Psoas muscle (tissue), 8 donors: ENCODE data around the gene OR6F1. TPM values are rescaled to one million over a fixed set of nuclear protein-coding genes. Genes with fewer than 3 reads are reported as not detected.
"Not testable (repeated sequence)": the region's sequence is repeated elsewhere in the genome, so short reads cannot be mapped to it uniquely, and the experiment has no call there.

Experiments used
- ATAC-seq, 4 donors: fragments of 200-7000 bp; cut with Tn5 transposase; one replicate each; pipeline ENCODE4 v1.9.1; 2020; ENCODE audit warnings: moderate library complexity in 3 of 4, mild to moderate bottlenecking in 2 of 4
- DNase-seq, 2 donors: peaks; one replicate each; pipeline ENCODE4 v3.0.0-alpha.2; 2020
- H3K27ac ChIP-seq: fragments of 200-600 bp; one replicate; pipeline ENCODE4 v1.8.0; 2022
- H3K27me3 ChIP-seq, 3 donors: fragments of 200-600 bp in 1 of 3; one replicate each; pipeline versions ENCODE4 v1.6.1 to v1.8.0; 2013 to 2022; ENCODE audit warnings: low read length in 2 of 3, mild to moderate bottlenecking in 2 of 3, moderate library complexity in 1 of 3; ENCODE audit not compliant: insufficient read depth in 3 of 3
- H3K36me3 ChIP-seq, 2 donors: fragments of 200-600 bp in 1 of 2; one replicate each; pipeline versions ENCODE4 v1.6.1 to v1.8.0; 2013 to 2022; ENCODE audit warnings: low read depth in 1 of 2, mild to moderate bottlenecking in 1 of 2, moderate library complexity in 1 of 2; ENCODE audit not compliant: insufficient read depth in 1 of 2
- H3K4me1 ChIP-seq: fragments of 200-600 bp; one replicate; pipeline ENCODE4 v1.8.0; 2022
- H3K4me3 ChIP-seq: fragments of 200-600 bp; one replicate; pipeline ENCODE4 v1.8.0; 2022; ENCODE audit warnings: mild to moderate bottlenecking
- H3K9me3 ChIP-seq: fragments of 200-600 bp; one replicate; pipeline ENCODE4 v1.8.0; 2022
- WGBS, 3 donors: extraction: QIAGEN DNeasy Blood & Tissue Kit; methylation state at CpG; one replicate each; pipeline versions ENCODE4 v1.1.6 to v1.1.7; 2013; 5-methylcytosine and 5-hydroxymethylcytosine counted together
- intact Hi-C, 2 donors: fragments of 100-400 bp; cut with DNase I; formaldehyde crosslinking; loops; one replicate each; pipeline versions ENCODE4 v1.11.0 to v1.14.2; 2022
- polyA plus RNA-seq, 3 donors: library from polyadenylated mRNA; stranded (reverse); fragments of 200-250 nt; gene quantifications; one replicate each; pipeline ENCODE4 v1.2.3, GENCODE V29; 2013
- total RNA-seq, 4 donors: library from RNA; stranded (reverse); fragmentation: NEBNext Ultra II Directional in 2 of 4; extraction: Animal tissue kit (Norgen Biotek cat#: 25700) in 2 of 4; gene quantifications; one replicate each; pipeline versions ENCODE4 v1.2.1 to v1.2.4, GENCODE V29; 2021 to 2023
- TF ChIP-seq, protein P1 (sequence below): fragments of 200-600 bp; IDR thresholded peaks from one replicate; pipeline ENCODE4 v1.8.0; 2022; ENCODE audit warnings: antibody characterized with exemption
- donor health status: healthy with polysubstance abuse.
- donor health status: DM: no; HTN: no; CAD: no; lungs with moderate emphysema.
- donor health status: Bipolar disorder and iron deficiency.
- donor health status: healthy.
- donor health status: DM: yes; HTN: yes; CAD: no.
- donor health status: DM: no; HTN: no; CAD: no.
- donor health status: DM: no; HTN: no; CAD: no.
- donor health status: DM: yes; HTN: yes; CAD: no.

OR6F1 gene
- total and polyA plus RNA-seq, 7 donors: not detected

DNA sequence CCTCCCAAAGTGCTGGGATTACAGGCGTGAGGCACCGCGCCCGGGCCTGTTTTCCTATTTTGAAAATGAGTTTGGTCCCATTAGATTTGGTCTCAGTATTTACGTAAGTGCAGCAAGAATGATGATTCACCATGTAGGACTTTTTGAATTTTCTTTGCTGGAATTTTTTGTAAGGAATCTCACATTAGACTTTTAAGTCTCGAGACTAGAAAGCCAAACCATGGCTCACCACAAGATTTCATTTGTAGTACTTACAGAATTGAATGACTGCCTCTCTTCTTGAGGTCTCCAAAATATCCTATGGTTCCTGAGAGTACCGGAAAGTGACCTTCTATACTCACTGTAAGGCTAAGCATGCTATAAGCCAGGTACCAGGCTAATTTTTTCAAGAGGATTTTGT, 31.2 kb upstream of the OR6F1 start:
- DNase-seq: no peak
- H3K4me1 ChIP-seq: no peaks in the 10 kb centered on the region
- TF ChIP-seq, protein P1, sequence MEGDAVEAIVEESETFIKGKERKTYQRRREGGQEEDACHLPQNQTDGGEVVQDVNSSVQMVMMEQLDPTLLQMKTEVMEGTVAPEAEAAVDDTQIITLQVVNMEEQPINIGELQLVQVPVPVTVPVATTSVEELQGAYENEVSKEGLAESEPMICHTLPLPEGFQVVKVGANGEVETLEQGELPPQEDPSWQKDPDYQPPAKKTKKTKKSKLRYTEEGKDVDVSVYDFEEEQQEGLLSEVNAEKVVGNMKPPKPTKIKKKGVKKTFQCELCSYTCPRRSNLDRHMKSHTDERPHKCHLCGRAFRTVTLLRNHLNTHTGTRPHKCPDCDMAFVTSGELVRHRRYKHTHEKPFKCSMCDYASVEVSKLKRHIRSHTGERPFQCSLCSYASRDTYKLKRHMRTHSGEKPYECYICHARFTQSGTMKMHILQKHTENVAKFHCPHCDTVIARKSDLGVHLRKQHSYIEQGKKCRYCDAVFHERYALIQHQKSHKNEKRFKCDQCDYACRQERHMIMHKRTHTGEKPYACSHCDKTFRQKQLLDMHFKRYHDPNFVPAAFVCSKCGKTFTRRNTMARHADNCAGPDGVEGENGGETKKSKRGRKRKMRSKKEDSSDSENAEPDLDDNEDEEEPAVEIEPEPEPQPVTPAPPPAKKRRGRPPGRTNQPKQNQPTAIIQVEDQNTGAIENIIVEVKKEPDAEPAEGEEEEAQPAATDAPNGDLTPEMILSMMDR: no peak
- intact Hi-C loops: no loop called here
- H3K27me3 ChIP-seq: no peaks in the 10 kb centered on the region
- peaks cover 10% of the 10 kb centered on the region for H3K9me3 ChIP-seq
- H3K4me3 ChIP-seq: no peak overlapping the region
- no peaks in the 10 kb centered on the region for H3K36me3 ChIP-seq
- 89 to 91% (median 91%) methylated on average over 7 of the region's 7 CpGs for WGBS, 3 donors
- ATAC-seq: no peak
- H3K27ac ChIP-seq: no peak overlapping the region

DNA sequence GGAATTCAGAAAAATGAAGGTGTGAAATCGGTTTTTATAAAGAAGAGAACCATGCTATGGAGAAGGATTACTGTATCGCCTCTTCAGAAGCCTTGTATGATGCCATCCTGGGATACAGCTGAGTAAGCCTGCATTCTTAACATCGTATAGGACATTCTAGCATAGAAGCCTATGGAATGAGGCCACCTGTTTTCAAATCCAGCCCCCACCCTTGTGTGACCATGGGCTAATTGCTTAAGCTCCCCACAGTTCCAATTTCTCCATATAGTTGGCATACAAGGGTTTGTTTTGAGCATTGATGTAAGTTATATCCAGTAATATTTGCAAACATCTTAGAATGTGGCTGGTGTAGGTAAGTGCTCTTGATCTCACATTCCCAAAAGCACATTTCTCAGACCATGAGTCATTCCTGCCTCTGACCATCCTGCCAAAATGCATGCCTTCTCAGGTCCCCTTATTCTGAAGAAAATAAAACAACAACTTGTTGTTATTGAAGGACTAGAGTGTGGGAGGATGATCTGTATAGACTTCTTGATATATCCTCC, 30.0 kb upstream of the OR6F1 start:
- peaks cover 10% of the 10 kb centered on the region for H3K9me3 ChIP-seq
- no peaks in the 10 kb centered on the region for H3K4me1 ChIP-seq
- ATAC-seq (no peak), DNase-seq (no peak)
- no peaks in the 10 kb centered on the region for H3K36me3 ChIP-seq
- WGBS, 3 donors: 30 to 50% (median 43%) methylated on average over 3 of the region's 3 CpGs
- TF ChIP-seq, protein P1: no peak
- intact Hi-C loops: no loop called here
- H3K4me3 ChIP-seq: no peak overlapping the region
- no peak overlapping the region for H3K27ac ChIP-seq
- H3K27me3 ChIP-seq: no peaks in the 10 kb centered on the region

DNA sequence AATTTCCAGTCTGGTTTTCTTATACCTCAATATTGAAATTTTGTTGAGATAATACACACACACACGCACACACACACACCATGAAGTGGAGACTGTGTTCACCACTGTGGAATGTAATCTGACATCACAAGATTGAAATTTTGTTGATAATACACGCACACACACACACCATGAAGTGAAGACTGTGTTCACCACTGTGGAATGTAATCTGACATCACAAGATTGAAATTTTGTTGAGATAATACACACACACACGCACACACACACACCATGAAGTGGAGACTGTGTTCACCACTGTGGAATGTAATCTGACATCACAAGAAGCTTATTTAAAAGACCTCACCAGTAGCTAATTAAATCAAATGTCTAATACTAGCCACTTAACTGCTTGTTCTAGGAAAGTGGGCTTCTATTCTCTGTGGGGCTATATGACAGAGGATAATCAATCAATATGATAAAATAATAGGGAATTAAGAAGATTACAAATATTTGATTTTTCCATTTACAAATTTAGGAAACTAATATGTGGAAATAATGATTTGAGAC, 25.8 kb upstream of the OR6F1 start:
- H3K9me3 ChIP-seq, H3K27me3 ChIP-seq, intact Hi-C loops, H3K36me3 ChIP-seq, H3K27ac ChIP-seq, H3K4me3 ChIP-seq, ATAC-seq, H3K4me1 ChIP-seq, DNase-seq: not testable (repeated sequence)
- 50 to 55% (median 50%) methylated on average over 3 of the region's 3 CpGs for whole genome bisulfite sequencing, 3 donors

DNA sequence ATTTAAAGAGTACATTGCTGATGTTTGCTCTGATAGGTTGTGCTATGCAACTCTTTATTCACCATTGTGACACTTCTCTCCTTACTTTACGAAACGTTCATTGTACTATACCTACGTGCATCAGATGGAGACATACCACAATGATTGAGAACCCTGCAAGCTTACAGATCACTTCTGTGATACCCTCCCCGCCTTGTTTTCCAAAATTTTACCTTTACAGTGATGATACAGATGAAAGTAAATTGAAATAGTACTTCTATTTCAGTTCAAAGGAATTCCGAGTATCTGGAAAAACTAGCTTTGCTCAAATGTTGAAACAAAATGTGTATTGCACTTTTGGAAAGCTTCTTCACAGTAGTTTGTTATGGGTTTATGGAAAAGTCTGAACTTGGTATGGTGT, 25.3 kb upstream of the OR6F1 start:
- TF ChIP-seq, protein P1: no peak
- H3K4me1 ChIP-seq: no peaks in the 10 kb centered on the region
- intact Hi-C loops: no loop called here
- no peak for ATAC-seq
- no peaks in the 10 kb centered on the region for H3K9me3 ChIP-seq
- H3K27ac ChIP-seq: no peak overlapping the region
- 83 to 90% (median 84%) methylated on average over 5 of the region's 5 CpGs for WGBS, 3 donors
- H3K4me3 ChIP-seq: no peak overlapping the region
- DNase-seq: no peak
- no peaks in the 10 kb centered on the region for H3K36me3 ChIP-seq
- H3K27me3 ChIP-seq: no peaks in the 10 kb centered on the region

DNA sequence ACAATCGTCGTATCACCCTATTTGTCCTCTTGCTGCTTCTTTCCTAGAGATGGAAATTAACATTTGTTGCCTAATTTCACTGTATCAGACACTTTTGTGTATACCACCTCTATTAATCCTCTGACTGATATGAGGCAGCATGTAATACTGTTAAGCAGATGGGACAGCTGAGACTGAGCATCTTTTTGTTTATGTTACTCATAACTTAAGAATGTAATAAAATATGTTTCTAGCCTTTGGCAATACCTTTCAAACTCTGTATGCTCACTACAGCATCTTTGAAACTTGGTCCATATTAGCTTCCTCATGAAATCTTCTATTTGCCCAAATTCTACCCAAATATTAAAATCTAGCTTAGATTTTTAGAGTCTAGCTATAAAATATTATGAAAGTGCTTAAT, 24.3 kb upstream of the OR6F1 start:
- DNase-seq: no peak
- 78 to 85% (median 81%) methylated on average over 2 of the region's 2 CpGs for WGBS, 3 donors
- Histone ChIP-seq H3K4me1 (no peaks in the 10 kb centered on the region), H3K9me3 (no peaks in the 10 kb centered on the region), H3K27ac (no peak overlapping the region), H3K4me3 (no peak overlapping the region), H3K36me3 (no peaks in the 10 kb centered on the region), H3K27me3 (no peaks in the 10 kb centered on the region)
- intact Hi-C loops: no loop called here
- no peak for ATAC-seq
- TF ChIP-seq, protein P1: no peak
